ENCODE data around the gene NFATC1. TPM values are rescaled to one million over a fixed set of nuclear protein-coding genes. Genes with fewer than 3 reads are reported as not detected.
A peak's percentile ranks its signal among the peaks of the same experiment; 100 is the strongest.
"Not testable (repeated sequence)": the region's sequence is repeated elsewhere in the genome, so short reads cannot be mapped to it uniquely, and the experiment has no call there.

Gene NFATC1
- total RNA-seq, 2 experiments from 2014 or later = 97.2 to 98.3 TPM

DNA sequence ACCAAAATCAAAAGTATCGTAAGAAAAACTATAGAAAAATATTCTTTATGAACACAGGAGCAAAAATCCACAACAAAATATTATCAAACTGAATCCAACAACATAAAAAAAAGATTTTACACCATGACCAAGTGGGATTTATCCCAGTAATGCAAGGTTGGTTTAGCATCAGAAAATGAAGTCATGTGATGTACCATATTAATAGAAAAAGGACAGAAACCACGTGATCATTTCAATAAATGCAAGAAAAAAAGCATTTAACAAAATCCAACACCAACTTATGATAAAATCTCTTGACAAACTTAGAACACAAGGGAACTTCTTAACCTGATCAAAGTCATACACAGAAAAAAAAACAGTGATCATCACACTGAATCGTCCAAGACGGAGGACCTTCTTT, 105.3 kb downstream of the NFATC1 start:
- H3K9me3 Mint-ChIP-seq = peaks cover 23% of the 10 kb centered on the region
- H3K27me3 Mint-ChIP-seq = no peaks in the 10 kb centered on the region
- intact Hi-C loops (cut with micrococcal nuclease) = no loop called here
- H3K4me1 Mint-ChIP-seq (ENCODE audit: low read depth) = peaks cover 47% of the 10 kb centered on the region
- POLR2A ChIA-PET = no interaction called here
- CTCF ChIA-PET = no interaction called here
- H3K4me3 Mint-ChIP-seq = no peak overlapping the region
- TF ChIP-seq, protein P1, sequence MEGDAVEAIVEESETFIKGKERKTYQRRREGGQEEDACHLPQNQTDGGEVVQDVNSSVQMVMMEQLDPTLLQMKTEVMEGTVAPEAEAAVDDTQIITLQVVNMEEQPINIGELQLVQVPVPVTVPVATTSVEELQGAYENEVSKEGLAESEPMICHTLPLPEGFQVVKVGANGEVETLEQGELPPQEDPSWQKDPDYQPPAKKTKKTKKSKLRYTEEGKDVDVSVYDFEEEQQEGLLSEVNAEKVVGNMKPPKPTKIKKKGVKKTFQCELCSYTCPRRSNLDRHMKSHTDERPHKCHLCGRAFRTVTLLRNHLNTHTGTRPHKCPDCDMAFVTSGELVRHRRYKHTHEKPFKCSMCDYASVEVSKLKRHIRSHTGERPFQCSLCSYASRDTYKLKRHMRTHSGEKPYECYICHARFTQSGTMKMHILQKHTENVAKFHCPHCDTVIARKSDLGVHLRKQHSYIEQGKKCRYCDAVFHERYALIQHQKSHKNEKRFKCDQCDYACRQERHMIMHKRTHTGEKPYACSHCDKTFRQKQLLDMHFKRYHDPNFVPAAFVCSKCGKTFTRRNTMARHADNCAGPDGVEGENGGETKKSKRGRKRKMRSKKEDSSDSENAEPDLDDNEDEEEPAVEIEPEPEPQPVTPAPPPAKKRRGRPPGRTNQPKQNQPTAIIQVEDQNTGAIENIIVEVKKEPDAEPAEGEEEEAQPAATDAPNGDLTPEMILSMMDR (IDR thresholded peaks at IDR 0.05) = no peak
- no peak for DNase-seq
- H3K27ac Mint-ChIP-seq = no peak overlapping the region
- H3K36me3 Mint-ChIP-seq (ENCODE audit: low read depth) = peaks cover 57% of the 10 kb centered on the region
- no peak for ATAC-seq

DNA sequence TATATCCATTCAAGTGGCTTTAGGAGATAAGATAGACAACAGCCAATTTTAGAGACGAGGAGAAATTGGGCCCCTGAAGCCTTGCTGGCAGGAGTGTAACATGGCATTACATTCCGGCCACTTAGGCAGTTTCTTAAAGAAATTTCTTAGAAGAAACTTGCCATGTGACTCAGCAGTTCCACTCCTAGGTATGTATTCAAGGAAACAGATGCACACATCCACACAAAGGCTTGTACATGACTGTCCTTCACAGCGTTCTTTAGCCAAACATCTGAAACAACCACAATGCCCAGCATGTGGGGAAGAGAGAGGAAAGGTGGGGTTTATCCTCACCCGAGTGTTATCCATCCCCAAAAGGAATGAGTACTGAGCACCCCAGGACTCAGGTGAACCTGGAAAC, 107.1 kb downstream of the NFATC1 start:
- ATAC-seq = peak; percentile 24
- ChIA-PET CTCF (no interaction called here), POLR2A (no interaction called here)
- Mint-ChIP-seq H3K4me3 (no peak overlapping the region), H3K27me3 (no peaks in the 10 kb centered on the region), H3K9me3 (peaks cover 19% of the 10 kb centered on the region), H3K36me3 (ENCODE audit: low read depth) (peaks cover 52% of the 10 kb centered on the region), H3K4me1 (ENCODE audit: low read depth) (peaks cover 60% of the 10 kb centered on the region), H3K27ac (peak overlapping the region; percentile 47)
- TF ChIP-seq, protein P1 (IDR thresholded peaks at IDR 0.05) = no peak
- intact Hi-C loops (cut with micrococcal nuclease) = no loop called here
- DNase-seq = peak; percentile 36

DNA sequence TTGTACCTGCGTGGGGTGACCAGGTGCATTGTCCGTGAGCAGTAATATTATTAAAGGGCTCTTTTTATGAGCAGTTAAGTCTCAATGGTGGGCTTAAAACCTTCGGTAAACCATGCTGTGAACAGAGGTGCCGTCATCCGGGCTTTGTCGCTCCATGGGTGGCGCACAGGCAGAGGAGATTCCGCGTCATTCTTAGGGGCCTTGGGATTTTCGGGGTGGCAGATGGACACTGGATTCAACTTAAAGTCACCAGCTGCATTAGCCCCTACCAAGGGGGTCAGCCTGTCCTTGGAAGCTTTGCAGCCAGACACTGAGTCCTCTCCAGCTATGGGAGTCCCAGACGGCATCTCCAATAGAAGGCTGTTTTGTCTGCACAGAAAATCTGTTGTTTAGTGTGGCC, 107.7 kb downstream of the NFATC1 start:
- POLR2A ChIA-PET = interaction anchor here (0.8 kb wide), 1 partner anchor 20 kb away, joined by 3 read pairs; no protein-coding TSS in a partner anchor
- DNase-seq = no peak
- TF ChIP-seq, protein P1 (IDR thresholded peaks at IDR 0.05) = no peak
- Mint-ChIP-seq H3K4me1 (ENCODE audit: low read depth) (peaks cover 67% of the 10 kb centered on the region), H3K4me3 (no peak overlapping the region), H3K27me3 (no peaks in the 10 kb centered on the region), H3K9me3 (peaks cover 16% of the 10 kb centered on the region), H3K36me3 (ENCODE audit: low read depth) (peaks cover 49% of the 10 kb centered on the region), H3K27ac (peak overlapping the region; percentile 82)
- ATAC-seq = no peak
- intact Hi-C loops (cut with micrococcal nuclease) = no loop called here
- CTCF ChIA-PET = interaction anchor here (1.7 kb wide), 1 partner anchor 20 kb away, joined by 8 read pairs; no protein-coding TSS in a partner anchor

DNA sequence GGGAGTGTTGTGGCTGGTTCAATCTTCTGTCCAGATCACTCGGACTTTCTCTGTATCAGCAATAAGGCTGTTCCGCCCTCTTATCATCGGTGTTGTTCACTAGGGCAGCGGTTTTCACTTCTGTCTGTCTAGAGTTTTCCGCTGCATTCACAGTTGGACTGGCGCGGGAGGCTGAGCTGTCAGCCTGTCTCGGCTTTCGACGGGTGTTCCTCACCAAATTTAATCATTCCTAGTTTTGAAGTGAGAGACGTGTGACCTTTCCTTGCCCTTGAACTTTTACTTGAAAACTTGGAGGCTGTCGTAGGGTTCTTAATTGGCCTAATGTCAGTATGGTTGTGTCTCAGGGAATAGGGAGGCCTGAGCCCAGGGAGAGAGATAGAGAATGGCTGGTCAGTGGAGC, 108.3 kb downstream of the NFATC1 start:
- DNase-seq (peak; percentile 4), ATAC-seq (no peak)
- intact Hi-C loops (cut with micrococcal nuclease) = no loop called here
- H3K36me3 Mint-ChIP-seq (ENCODE audit: low read depth) = peaks cover 46% of the 10 kb centered on the region
- ChIA-PET CTCF (interaction anchor here (1.7 kb wide), 1 partner anchor 20 kb away, joined by 8 read pairs; no protein-coding TSS in a partner anchor), POLR2A (interaction anchor here (0.8 to 0.9 kb wide), 3 partner anchors 13 to 98 kb away, joined by 3 read pairs; no protein-coding TSS in a partner anchor)
- TF ChIP-seq, protein P1 (IDR thresholded peaks at IDR 0.05) = no peak
- peaks cover 71% of the 10 kb centered on the region for H3K4me1 Mint-ChIP-seq (ENCODE audit: low read depth)
- no peak overlapping the region for H3K4me3 Mint-ChIP-seq
- peaks cover 11% of the 10 kb centered on the region for H3K9me3 Mint-ChIP-seq
- peak overlapping the region; percentile 82 for H3K27ac Mint-ChIP-seq
- H3K27me3 Mint-ChIP-seq = no peaks in the 10 kb centered on the region

DNA sequence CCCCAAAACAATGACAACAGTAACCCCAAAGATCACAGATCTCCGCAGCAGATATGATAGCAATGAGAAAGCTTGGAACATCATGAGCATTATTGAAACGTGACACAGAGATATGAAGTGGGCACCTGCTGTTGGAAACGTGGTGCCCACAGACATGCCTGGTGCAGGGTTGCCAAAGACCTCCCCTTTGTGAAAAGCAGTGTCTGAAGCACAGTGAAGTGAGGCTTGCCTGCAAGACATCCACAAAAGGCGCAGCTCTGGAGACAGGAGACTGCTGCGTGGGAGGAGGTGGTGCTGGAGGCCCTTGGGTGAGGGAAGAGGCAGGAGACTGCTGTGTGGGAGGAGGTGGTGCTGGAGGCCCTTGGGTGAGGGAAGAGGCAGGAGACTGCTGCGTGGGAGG, 108.8 kb downstream of the NFATC1 start:
- ChIA-PET POLR2A (interaction anchor here (0.8 to 0.9 kb wide), 3 partner anchors 14 to 98 kb away, joined by 3 read pairs; no protein-coding TSS in a partner anchor), CTCF (interaction anchor here (1.7 kb wide), 1 partner anchor 19 kb away, joined by 8 read pairs; no protein-coding TSS in a partner anchor)
- peak; percentile 40 for ATAC-seq
- Mint-ChIP-seq H3K27ac (peak overlapping the region; percentile 82), H3K36me3 (ENCODE audit: low read depth) (peaks cover 44% of the 10 kb centered on the region), H3K4me1 (ENCODE audit: low read depth) (peaks cover 67% of the 10 kb centered on the region)
- H3K4me3 Mint-ChIP-seq; intact Hi-C loops (cut with micrococcal nuclease); H3K27me3 Mint-ChIP-seq; H3K9me3 Mint-ChIP-seq: not testable (repeated sequence)
- peak; percentile 55 for DNase-seq

DNA sequence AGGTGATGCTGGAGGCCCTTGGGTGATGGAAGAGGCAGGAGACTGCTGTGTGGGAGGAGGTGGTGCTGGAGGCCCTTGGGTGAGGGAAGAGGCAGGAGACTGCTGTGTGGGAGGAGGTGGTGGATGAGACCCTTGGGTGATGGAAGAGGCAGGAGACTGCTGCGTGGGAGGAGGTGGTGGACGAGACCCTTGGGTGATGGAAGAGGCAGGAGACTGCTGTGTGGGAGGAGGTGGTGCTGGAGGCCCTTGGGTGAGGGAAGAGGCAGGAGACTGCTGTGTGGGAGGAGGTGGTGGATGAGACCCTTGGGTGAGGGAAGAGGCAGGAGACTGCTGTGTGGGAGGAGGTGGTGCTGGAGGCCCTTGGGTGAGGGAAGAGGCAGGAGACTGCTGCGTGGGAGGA, 109.7 kb downstream of the NFATC1 start:
- DNase-seq = peak; percentile 0
- H3K4me3 Mint-ChIP-seq; ATAC-seq; CTCF ChIA-PET; H3K27me3 Mint-ChIP-seq; H3K9me3 Mint-ChIP-seq; intact Hi-C loops (cut with micrococcal nuclease): not testable (repeated sequence)
- POLR2A ChIA-PET = interaction anchor here (1.2 to 3.2 kb wide), 2 partner anchors 15 to 18 kb away, joined by 3 to 24 read pairs; no protein-coding TSS in a partner anchor
- Mint-ChIP-seq H3K4me1 (ENCODE audit: low read depth) (peaks cover 67% of the 10 kb centered on the region), H3K27ac (peak overlapping the region; percentile 90), H3K36me3 (ENCODE audit: low read depth) (peaks cover 42% of the 10 kb centered on the region)

Data from activated CD8-positive, alpha-beta T cell treated with anti-CD3 and anti-CD28 coated beads for 36 hours (primary cell).